Activated CD4-positive, alpha-beta T cell treated with anti-CD3 and anti-CD28 coated beads for 24 hours (primary cell): ENCODE data around the gene FHIP2A.
"Not testable (repeated sequence)": the region's sequence is repeated elsewhere in the genome, so short reads cannot be mapped to it uniquely, and the experiment has no call there.

Experiments used
- DNase-seq, 2 donors: peaks; one replicate each; pipeline ENCODE4 v3.0.0-alpha.2; 2020; ENCODE audit warnings: low read depth in 2 of 2

FHIP2A gene

GRCh38 chr10:114857288-114857565, 35.6 kb downstream of the FHIP2A start:
- not testable (repeated sequence) for DNase-seq

- DNase-seq = no peak
Observed at GRCh38 chr10:114857922-114858629, 36.5 kb downstream of the FHIP2A start.

- DNase-seq = no peak
Observed at GRCh38 chr10:114859222-114859621, 37.6 kb downstream of the FHIP2A start.

GRCh38 chr10:114862456-114862855, 40.9 kb downstream of the FHIP2A start:
- DNase-seq = no peak

- no peak for DNase-seq
Observed at GRCh38 chr10:114867365-114867764, 45.8 kb downstream of the FHIP2A start.

- no peak for DNase-seq
Observed at GRCh38 chr10:114868870-114869519, 47.4 kb downstream of the FHIP2A start.

- no peak for DNase-seq
Observed at GRCh38 chr10:114869520-114869892, 47.9 kb downstream of the FHIP2A start.

GRCh38 chr10:114870486-114870885, 48.9 kb downstream of the FHIP2A start:
- DNase-seq = no peak

GRCh38 chr10:114871379-114871778, 49.8 kb downstream of the FHIP2A start:
- no peak for DNase-seq
